ENCODE results near the gene IMMP2L.

Gene IMMP2L

GRCh38 chr7:111352319-111352718 is 210.0 kb downstream of the IMMP2L start:
- no peaks in the 10 kb centered on the region for H3K27me3 Mint-ChIP-seq (ENCODE audit: low read depth, poor library complexity)
- no peak for DNase-seq

GRCh38 chr7:111346219-111346618 is 216.1 kb downstream of the IMMP2L start:
- no peaks in the 10 kb centered on the region for H3K4me1 Mint-ChIP-seq
- no peak overlapping the region for H3K4me3 Mint-ChIP-seq
- peaks cover 17% of the 10 kb centered on the region for H3K36me3 Mint-ChIP-seq (ENCODE audit: low read depth)
- TF ChIP-seq, protein P1, sequence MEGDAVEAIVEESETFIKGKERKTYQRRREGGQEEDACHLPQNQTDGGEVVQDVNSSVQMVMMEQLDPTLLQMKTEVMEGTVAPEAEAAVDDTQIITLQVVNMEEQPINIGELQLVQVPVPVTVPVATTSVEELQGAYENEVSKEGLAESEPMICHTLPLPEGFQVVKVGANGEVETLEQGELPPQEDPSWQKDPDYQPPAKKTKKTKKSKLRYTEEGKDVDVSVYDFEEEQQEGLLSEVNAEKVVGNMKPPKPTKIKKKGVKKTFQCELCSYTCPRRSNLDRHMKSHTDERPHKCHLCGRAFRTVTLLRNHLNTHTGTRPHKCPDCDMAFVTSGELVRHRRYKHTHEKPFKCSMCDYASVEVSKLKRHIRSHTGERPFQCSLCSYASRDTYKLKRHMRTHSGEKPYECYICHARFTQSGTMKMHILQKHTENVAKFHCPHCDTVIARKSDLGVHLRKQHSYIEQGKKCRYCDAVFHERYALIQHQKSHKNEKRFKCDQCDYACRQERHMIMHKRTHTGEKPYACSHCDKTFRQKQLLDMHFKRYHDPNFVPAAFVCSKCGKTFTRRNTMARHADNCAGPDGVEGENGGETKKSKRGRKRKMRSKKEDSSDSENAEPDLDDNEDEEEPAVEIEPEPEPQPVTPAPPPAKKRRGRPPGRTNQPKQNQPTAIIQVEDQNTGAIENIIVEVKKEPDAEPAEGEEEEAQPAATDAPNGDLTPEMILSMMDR (IDR thresholded peaks at IDR 0.05): no peak
- no peaks in the 10 kb centered on the region for H3K27me3 Mint-ChIP-seq (ENCODE audit: low read depth, poor library complexity)
- peaks cover 24% of the 10 kb centered on the region for H3K9me3 Mint-ChIP-seq
- no peak overlapping the region for H3K27ac Mint-ChIP-seq
- no peak for DNase-seq

More at GRCh38 chr7:111352319-111352718, 210.0 kb downstream of the IMMP2L start:
- Mint-ChIP-seq H3K27ac (no peak overlapping the region), H3K4me1 (peaks cover 7% of the 10 kb centered on the region), H3K9me3 (no peaks in the 10 kb centered on the region), H3K36me3 (ENCODE audit: low read depth) (no peaks in the 10 kb centered on the region), H3K4me3 (no peak overlapping the region)
- TF ChIP-seq, protein P1 (IDR thresholded peaks at IDR 0.05): no peak

DNA sequence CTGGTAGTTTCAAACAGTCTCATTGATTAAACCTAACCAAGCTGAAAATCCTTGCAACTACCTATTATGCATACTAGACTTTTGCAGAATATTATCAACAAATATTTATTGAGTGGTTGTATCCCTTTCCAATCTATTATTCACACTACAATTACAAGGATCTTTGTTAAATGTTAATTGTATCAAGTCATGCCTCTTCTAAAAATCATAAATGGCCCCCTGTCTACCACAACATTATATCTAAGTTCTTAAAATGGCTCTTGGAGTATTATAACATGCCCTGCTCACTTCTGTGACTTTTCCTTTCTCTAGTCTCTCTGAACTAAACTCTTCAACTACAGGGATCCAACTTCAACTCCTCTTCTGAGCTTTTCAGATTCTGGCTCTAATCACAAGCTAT is 219.3 kb downstream of the IMMP2L start:
- H3K4me3 Mint-ChIP-seq: no peak overlapping the region
- peaks cover 24% of the 10 kb centered on the region for H3K9me3 Mint-ChIP-seq
- no peaks in the 10 kb centered on the region for H3K27me3 Mint-ChIP-seq (ENCODE audit: low read depth, poor library complexity)
- TF ChIP-seq, protein P1 (IDR thresholded peaks at IDR 0.05): no peak
- H3K36me3 Mint-ChIP-seq (ENCODE audit: low read depth): peaks cover 17% of the 10 kb centered on the region
- no peak overlapping the region for H3K27ac Mint-ChIP-seq
- DNase-seq: no peak
- no peaks in the 10 kb centered on the region for H3K4me1 Mint-ChIP-seq

GRCh38 chr7:111339006-111339405 is 223.3 kb downstream of the IMMP2L start:
- Mint-ChIP-seq H3K27ac (no peak overlapping the region), H3K4me1 (no peaks in the 10 kb centered on the region), H3K27me3 (ENCODE audit: low read depth, poor library complexity) (no peaks in the 10 kb centered on the region), H3K4me3 (no peak overlapping the region), H3K9me3 (peaks cover 21% of the 10 kb centered on the region), H3K36me3 (ENCODE audit: low read depth) (peaks cover 11% of the 10 kb centered on the region)
- no peak for DNase-seq
- TF ChIP-seq, protein P1 (IDR thresholded peaks at IDR 0.05): no peak

DNA sequence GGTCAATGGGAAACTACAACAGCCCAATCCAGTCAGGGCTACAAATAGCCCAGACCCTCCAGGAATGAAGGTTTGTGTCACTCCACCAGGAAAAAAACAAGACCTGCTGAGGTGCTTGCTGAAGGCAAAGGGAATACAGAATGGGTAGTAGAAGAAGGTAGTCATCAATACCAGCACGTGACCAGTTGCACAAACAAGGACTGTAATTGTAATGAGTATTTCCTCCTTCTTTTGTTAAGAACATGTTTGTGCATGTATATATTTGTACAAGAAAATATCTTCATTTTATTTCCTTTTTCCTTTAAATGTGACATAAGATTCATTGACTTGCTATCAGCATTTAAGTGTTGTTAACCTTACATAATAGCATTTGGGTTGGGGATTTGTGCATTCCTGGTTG is 229.3 kb downstream of the IMMP2L start:
- Mint-ChIP-seq H3K4me3 (no peak overlapping the region), H3K4me1 (no peaks in the 10 kb centered on the region), H3K9me3 (peaks cover 4% of the 10 kb centered on the region), H3K27ac (no peak overlapping the region), H3K27me3 (ENCODE audit: low read depth, poor library complexity) (no peaks in the 10 kb centered on the region), H3K36me3 (ENCODE audit: low read depth) (no peaks in the 10 kb centered on the region)
- TF ChIP-seq, protein P1 (IDR thresholded peaks at IDR 0.05): no peak
- DNase-seq: no peak

DNA sequence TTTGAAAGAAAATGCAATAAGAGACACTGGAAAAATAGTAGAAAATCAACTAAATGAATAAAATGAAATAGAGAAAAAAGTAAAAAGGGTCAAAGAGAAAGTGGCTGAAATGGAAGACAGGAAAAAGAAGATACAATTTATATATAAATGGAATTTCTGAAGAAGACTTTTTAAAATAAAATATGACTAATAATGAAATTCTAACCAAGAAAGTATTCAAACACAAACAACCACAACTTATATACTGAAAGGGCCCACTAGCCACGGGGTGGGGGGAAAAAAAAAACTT is 232.1 kb downstream of the IMMP2L start:
- no peak overlapping the region for H3K4me3 Mint-ChIP-seq
- TF ChIP-seq, protein P1 (IDR thresholded peaks at IDR 0.05): no peak
- H3K4me1 Mint-ChIP-seq: no peaks in the 10 kb centered on the region
- H3K36me3 Mint-ChIP-seq (ENCODE audit: low read depth): no peaks in the 10 kb centered on the region
- H3K27ac Mint-ChIP-seq: no peak overlapping the region
- no peak for DNase-seq
- peaks cover 4% of the 10 kb centered on the region for H3K9me3 Mint-ChIP-seq
- H3K27me3 Mint-ChIP-seq (ENCODE audit: low read depth, poor library complexity): no peaks in the 10 kb centered on the region

All from nephron progenitor cell (in vitro differentiated cells).